Fibroblast of lung (primary cell): ENCODE measurements around the gene NOL9. TPM values are rescaled to one million over a fixed set of nuclear protein-coding genes. Genes with fewer than 3 reads are reported as not detected.

ENCODE experiments used
- DNase-seq, 2 donors: peaks; one replicate each; pipeline versions ENCODE4 v3.0.0 to v3.0.0-alpha.2; 2010; ENCODE audit warnings: low read depth in 2 of 2
- H2AFZ ChIP-seq: 2 replicates; pipeline ENCODE4 v1.5.1; 2012; ENCODE audit warnings: low read length, control low read depth, inconsistent platforms
- H3K27ac ChIP-seq: 2 replicates; pipeline ENCODE4 v1.5.1; 2011; ENCODE audit warnings: low read length, control low read depth; ENCODE audit not compliant: insufficient read depth
- H3K27me3 ChIP-seq: 2 replicates; pipeline ENCODE4 v1.5.1; 2011; ENCODE audit warnings: mild to moderate bottlenecking, low read length; ENCODE audit not compliant: control insufficient read depth, insufficient read depth
- H3K36me3 ChIP-seq: 2 replicates; pipeline ENCODE4 v1.5.1; 2011; ENCODE audit warnings: low read length; ENCODE audit not compliant: control insufficient read depth, insufficient read depth
- H3K4me1 ChIP-seq: 2 replicates; pipeline ENCODE4 v1.5.1; 2011; ENCODE audit warnings: low read length; ENCODE audit not compliant: control insufficient read depth, insufficient read depth; ENCODE audit errors: extremely low read depth
- H3K4me2 ChIP-seq: 2 replicates; pipeline ENCODE4 v1.5.1; 2011; ENCODE audit warnings: low read length, control low read depth; ENCODE audit not compliant: insufficient read depth; ENCODE audit errors: extremely low read depth
- H3K4me3 ChIP-seq, 4 experiments: fragments of 200-600 bp in 1 of 4; sonication (generic) in 1 of 4; replicated peaks in 1 of 4; 2 replicates each; pipeline ENCODE4 v1.5.1; 2011 to 2016; ENCODE audit warnings: low read length in 4 of 4, low read depth in 3 of 4, mild to moderate bottlenecking in 3 of 4, control low read depth in 2 of 4, inconsistent platforms in 1 of 4, mixed read lengths in 1 of 4; ENCODE audit not compliant: insufficient read depth in 1 of 4; ENCODE audit errors: control extremely low read depth in 1 of 4
- H3K79me2 ChIP-seq: 2 replicates; pipeline ENCODE4 v1.5.1; 2012; ENCODE audit warnings: mild to moderate bottlenecking, low read length, inconsistent platforms; ENCODE audit not compliant: control insufficient read depth, insufficient read depth
- H3K9ac ChIP-seq: 2 replicates; pipeline ENCODE4 v1.5.1; 2011; ENCODE audit warnings: mild to moderate bottlenecking, low read length, control low read depth; ENCODE audit not compliant: insufficient read depth
- H3K9me3 ChIP-seq: 2 replicates; pipeline ENCODE4 v1.5.1; 2012; ENCODE audit warnings: low read depth, low read length; ENCODE audit not compliant: control insufficient read depth, insufficient read depth
- H4K20me1 ChIP-seq: 2 replicates; pipeline ENCODE4 v1.5.1; 2011; ENCODE audit warnings: low read length; ENCODE audit not compliant: control insufficient read depth, insufficient read depth; ENCODE audit errors: extremely low read depth
- EZH2 ChIP-seq: IDR thresholded peaks from 2 replicates; pipeline ENCODE4 v1.5.1; 2012; ENCODE audit warnings: low read length, control low read depth, mild to moderate bottlenecking; ENCODE audit errors: missing control alignments
- polyA plus RNA-seq, 2 donors: library from polyadenylated mRNA; depleted of rRNA in 1 of 2; stranded (reverse) in 1 of 2; unstranded in 1 of 2; fragments of >200 nt; gene quantifications; 2 replicates each; pipeline ENCODE4 v1.2.1, GENCODE V29; 2011 to 2012; ENCODE audit warnings: missing spikeins in 1 of 2
- total RNA-seq: library from RNA; depleted of rRNA; stranded (reverse); fragments of >200 nt; gene quantifications from 2 replicates; pipeline ENCODE4 v1.2.1, GENCODE V29; 2014
- TF ChIP-seq, protein P1 (sequence below), 2 donors: IDR thresholded peaks in 1 of 2; conservative IDR thresholded peaks in 1 of 2; 1 replicate in 1 of 2; 2 replicates in 1 of 2; pipeline ENCODE4 v1.5.1; 2011 to 2012; ENCODE audit warnings: low read length in 2 of 2, control low read depth in 1 of 2, inconsistent platforms in 1 of 2, low read depth in 1 of 2, mild to moderate bottlenecking in 1 of 2

NOL9 gene
- total and polyA plus RNA-seq, 2 donors (not counting 1 experiment from before 2014, with no cell fraction given), result 17.5 to 19.0 TPM

DNA sequence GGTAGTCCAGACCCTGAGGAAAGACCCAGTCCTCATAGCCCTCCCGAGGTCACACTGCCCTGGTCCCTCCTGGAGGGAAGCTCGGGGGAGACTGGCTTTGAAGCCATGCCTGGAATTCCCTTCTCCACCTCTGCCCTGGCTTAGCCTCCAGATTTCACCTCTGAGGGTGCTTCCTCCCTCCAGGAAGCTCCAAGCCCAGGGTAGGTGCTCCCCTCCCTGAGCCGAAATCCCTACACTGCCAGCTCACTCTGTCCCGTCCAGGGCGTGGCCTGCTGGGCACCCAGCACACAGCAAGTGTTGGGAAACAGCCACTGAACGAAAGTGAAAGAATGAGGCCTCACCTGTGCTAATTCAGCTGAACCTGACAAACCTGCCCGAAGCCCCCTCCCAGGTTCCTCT, 82.3 kb downstream of the NOL9 start:
- no peaks in the 10 kb centered on the region for H3K27me3 ChIP-seq
- DNase-seq, result no peak
- H3K4me3 ChIP-seq, result no peak overlapping the region
- no peak for TF ChIP-seq EZH2
- TF ChIP-seq, protein P1, sequence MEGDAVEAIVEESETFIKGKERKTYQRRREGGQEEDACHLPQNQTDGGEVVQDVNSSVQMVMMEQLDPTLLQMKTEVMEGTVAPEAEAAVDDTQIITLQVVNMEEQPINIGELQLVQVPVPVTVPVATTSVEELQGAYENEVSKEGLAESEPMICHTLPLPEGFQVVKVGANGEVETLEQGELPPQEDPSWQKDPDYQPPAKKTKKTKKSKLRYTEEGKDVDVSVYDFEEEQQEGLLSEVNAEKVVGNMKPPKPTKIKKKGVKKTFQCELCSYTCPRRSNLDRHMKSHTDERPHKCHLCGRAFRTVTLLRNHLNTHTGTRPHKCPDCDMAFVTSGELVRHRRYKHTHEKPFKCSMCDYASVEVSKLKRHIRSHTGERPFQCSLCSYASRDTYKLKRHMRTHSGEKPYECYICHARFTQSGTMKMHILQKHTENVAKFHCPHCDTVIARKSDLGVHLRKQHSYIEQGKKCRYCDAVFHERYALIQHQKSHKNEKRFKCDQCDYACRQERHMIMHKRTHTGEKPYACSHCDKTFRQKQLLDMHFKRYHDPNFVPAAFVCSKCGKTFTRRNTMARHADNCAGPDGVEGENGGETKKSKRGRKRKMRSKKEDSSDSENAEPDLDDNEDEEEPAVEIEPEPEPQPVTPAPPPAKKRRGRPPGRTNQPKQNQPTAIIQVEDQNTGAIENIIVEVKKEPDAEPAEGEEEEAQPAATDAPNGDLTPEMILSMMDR (conservative IDR thresholded peaks at IDR 0.05 in 1 of 2, IDR thresholded peaks at IDR 0.05 in 1 of 2; ENCODE audit: low read depth in 1 of 2, low read length in 2 of 2), result no peak
- no peak overlapping the region for H3K4me2 ChIP-seq
- no peaks in the 10 kb centered on the region for H3K4me1 ChIP-seq
- H3K36me3 ChIP-seq, result no peaks in the 10 kb centered on the region
- H3K9me3 ChIP-seq, result no peaks in the 10 kb centered on the region
- H3K27ac ChIP-seq, result no peak overlapping the region
- no peak overlapping the region for H2AFZ ChIP-seq
- H4K20me1 ChIP-seq, result no peaks in the 10 kb centered on the region
- no peaks in the 10 kb centered on the region for H3K79me2 ChIP-seq
- H3K9ac ChIP-seq, result no peak overlapping the region

Other genes starting within 250 kb of the NOL9 start
- 22.3 and 58.0 TPM in 2 replicates for gene ACOT7, start 160.7 kb downstream of the NOL9 start, total RNA-seq
- gene ACOT7, start 160.7 kb downstream of the NOL9 start, polyA plus RNA-seq, result 50.7 and 141 TPM in 2 replicates
- 0.26 and 0.50 TPM in 2 replicates for gene HES2, start 134.6 kb downstream of the NOL9 start, total RNA-seq
- gene HES2, start 134.6 kb downstream of the NOL9 start, polyA plus RNA-seq, result 0.02 TPM in 1 of 2 replicates, not detected in the other
- gene ESPN, start 129.7 kb downstream of the NOL9 start, total RNA-seq, result not detected in 2 replicates
- not detected in 2 replicates for gene ESPN, start 129.7 kb downstream of the NOL9 start, polyA plus RNA-seq
- 0.51 and 1.5 TPM in 2 replicates for gene TNFRSF25, start 88.3 kb downstream of the NOL9 start, total RNA-seq
- gene TNFRSF25, start 88.3 kb downstream of the NOL9 start, polyA plus RNA-seq, result 0.24 and 0.37 TPM in 2 replicates
- 1.3 and 3.3 TPM in 2 replicates for gene PLEKHG5, start 62.8 kb downstream of the NOL9 start, total RNA-seq
- 0.42 and 0.79 TPM in 2 replicates for gene PLEKHG5, start 62.8 kb downstream of the NOL9 start, polyA plus RNA-seq
- under 0.01 and 0.17 TPM in 2 replicates for gene TAS1R1, start 794 bp upstream of the NOL9 start, total RNA-seq
- 0.05 and 0.10 TPM in 2 replicates for gene TAS1R1, start 794 bp upstream of the NOL9 start, polyA plus RNA-seq
- 15.4 and 16.0 TPM in 2 replicates for gene ZBTB48, start 25.5 kb upstream of the NOL9 start, total RNA-seq
- gene ZBTB48, start 25.5 kb upstream of the NOL9 start, polyA plus RNA-seq, result 4.9 and 5.7 TPM in 2 replicates
- gene KLHL21, start 48.4 kb upstream of the NOL9 start, total RNA-seq, result 39.3 and 44.9 TPM in 2 replicates
- gene KLHL21, start 48.4 kb upstream of the NOL9 start, polyA plus RNA-seq, result 11.7 and 12.8 TPM in 2 replicates
- 12.3 and 13.7 TPM in 2 replicates for gene PHF13, start 59.2 kb upstream of the NOL9 start, total RNA-seq
- 10.0 and 12.1 TPM in 2 replicates for gene PHF13, start 59.2 kb upstream of the NOL9 start, polyA plus RNA-seq
- 34.4 and 35.5 TPM in 2 replicates for gene THAP3, start 70.4 kb upstream of the NOL9 start, total RNA-seq
- gene THAP3, start 70.4 kb upstream of the NOL9 start, polyA plus RNA-seq, result 5.3 and 6.5 TPM in 2 replicates
- gene DNAJC11, start 147.3 kb upstream of the NOL9 start, total RNA-seq, result 29.0 and 35.2 TPM in 2 replicates
- 31.8 and 47.2 TPM in 2 replicates for gene DNAJC11, start 147.3 kb upstream of the NOL9 start, polyA plus RNA-seq
- 45.5 and 47.6 TPM in 2 replicates for gene CAMTA1, start 230.9 kb upstream of the NOL9 start, total RNA-seq
- gene CAMTA1, start 230.9 kb upstream of the NOL9 start, polyA plus RNA-seq, result 78.5 and 86.0 TPM in 2 replicates